ENCODE results near the gene TRAF3IP1. TPM values are rescaled to one million over a fixed set of nuclear protein-coding genes. Genes with fewer than 3 reads are reported as not detected.

Gene TRAF3IP1
- total and polyA plus RNA-seq, 2 of the 13 experiments (the other 11 are each of a cell fraction or from before 2014, with no cell fraction given), result 4.1 to 12.9 TPM

DNA sequence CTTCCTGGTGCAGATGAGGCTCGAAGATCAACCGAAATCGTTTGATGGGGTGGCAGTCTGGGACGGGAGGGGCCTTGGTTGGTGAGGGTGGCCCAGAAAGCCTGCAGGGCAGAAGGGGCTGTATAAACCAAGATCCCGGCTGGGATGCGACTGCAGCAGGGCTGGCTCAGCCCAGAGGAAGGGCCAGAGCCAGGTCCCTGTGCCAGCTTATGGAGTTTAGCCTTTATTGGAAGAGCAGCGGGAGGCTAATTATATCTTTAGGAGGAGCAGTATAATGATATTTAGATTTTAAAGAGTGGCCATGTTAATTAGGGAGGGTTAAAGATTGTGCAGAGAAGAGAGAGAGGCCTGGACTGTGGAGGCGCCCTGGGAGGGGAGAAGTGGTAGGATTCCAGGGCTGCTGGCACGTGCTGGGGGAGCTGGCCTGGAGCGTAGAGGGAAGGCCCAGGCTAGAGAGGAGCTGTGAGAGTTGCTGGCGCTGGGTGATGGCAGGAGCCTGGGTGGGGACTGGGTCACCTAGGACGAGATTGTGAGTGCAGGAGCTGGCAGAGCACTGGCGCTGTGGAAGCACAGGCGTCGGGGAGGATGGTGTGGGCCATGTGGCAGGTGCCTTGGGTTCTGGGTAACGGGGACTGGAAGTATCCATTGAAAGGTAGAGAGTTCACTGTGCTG lies 25.1 kb downstream of the TRAF3IP1 start:
- no peak for DNase-seq (ENCODE audit: low spot score)
- CTCF ChIA-PET (ENCODE audit: low intra/inter-chr PET ratio, low total read pairs), result no interaction called here
- TF ChIP-seq SIN3A (IDR thresholded peaks at IDR 0.05; ENCODE audit: borderline replicate concordance, low read depth, low read length) (no peak), HMG20A (CRISPR knock-in tag; IDR thresholded peaks at IDR 0.05; ENCODE audit: borderline replicate concordance) (no peak), ZNF850 (CRISPR knock-in tag; conservative IDR thresholded peaks at IDR 0.05) (no peak), MAFK (conservative IDR thresholded peaks at IDR 0.05 in 1 of 2, IDR thresholded peaks at IDR 0.05 in 1 of 2; ENCODE audit: low read length in 2 of 2) (no peak), ZNF546 (CRISPR knock-in tag; conservative IDR thresholded peaks at IDR 0.05) (no peak), ZNF256 (CRISPR knock-in tag; conservative IDR thresholded peaks at IDR 0.05) (no peak), GFI1 (CRISPR knock-in tag; IDR thresholded peaks at IDR 0.05; ENCODE audit: borderline replicate concordance) (no peak), JDP2 (CRISPR knock-in tag; IDR thresholded peaks at IDR 0.05; ENCODE audit: borderline replicate concordance) (no peak), MTA3 (CRISPR knock-in tag; IDR thresholded peaks at IDR 0.05) (no peak), LRRFIP1 (CRISPR knock-in tag; conservative IDR thresholded peaks at IDR 0.05) (no peak), DNMT1 (CRISPR knock-in tag; IDR thresholded peaks at IDR 0.05) (no peak), AGO1 (IDR thresholded peaks at IDR 0.05; ENCODE audit: low read depth, low read length, poor library complexity, severe bottlenecking) (no peak), GATA4 (IDR thresholded peaks at IDR 0.05; ENCODE audit: borderline replicate concordance, low read depth) (no peak), PRDM10 (CRISPR knock-in tag; IDR thresholded peaks at IDR 0.05; ENCODE audit: low read depth) (no peak)

More for the DNA sequence above, 25.1 kb downstream of the TRAF3IP1 start:
- peaks cover 7 to 30% of the 10 kb centered on the region in 2 experiments for H3K36me3 ChIP-seq (replicated peaks in 1 of 2; ENCODE audit: control insufficient read depth in 1 of 2, insufficient read depth in 2 of 2, low read length in 2 of 2)
- in situ Hi-C loops (cut with HindIII; ENCODE audit: extremely low pct_ligation_motif_present, low pct_unique_long_range_greater_than_20kb) (no loop called here), intact Hi-C loops (cut with micrococcal nuclease; ENCODE audit: unreplicated experiment) (no loop called here)
- H2AFZ ChIP-seq (ENCODE audit: low read length), result no peak overlapping the region
- POLR2A ChIA-PET, result no interaction called here
- no peak overlapping the region for H3K4me2 ChIP-seq (ENCODE audit: low read depth, low read length)
- no TSS peak for BruUV-seq (replicated peaks)
- no peak overlapping the region for H3K9ac ChIP-seq (ENCODE audit: insufficient read depth, low read depth, low read length)
- no peak for FAIRE-seq
- no peak overlapping the region for H3K4me3 ChIP-seq (replicated peaks in 1 of 3; ENCODE audit: insufficient read depth in 1 of 3, low read depth in 2 of 3, low read length in 3 of 3)
- no peaks in the 10 kb centered on the region for H4K20me1 ChIP-seq (ENCODE audit: insufficient read depth, low read length)
- no peaks in the 10 kb centered on the region for H3K79me2 ChIP-seq (ENCODE audit: insufficient read depth, low read length)
- no peaks in the 10 kb centered on the region for H3K27me3 ChIP-seq (ENCODE audit: control insufficient read depth in 1 of 2, insufficient read depth in 2 of 2, low read length in 2 of 2)
- 94% methylated on average over 16 of the region's 16 CpGs for WGBS (ENCODE audit: low lambda C conversion rate)
- H3K4me1 ChIP-seq (ENCODE audit: insufficient read depth, low read length), result no peaks in the 10 kb centered on the region
- no peak; the same call in 2 of the 3 replicates for ATAC-seq
- H3K27ac ChIP-seq (ENCODE audit: extremely low read length, insufficient read depth, low read length), result no peak overlapping the region
- no peaks in the 10 kb centered on the region for H3K9me3 ChIP-seq (ENCODE audit: low read length)
